C1 segment of cervical spinal cord (tissue), 14 donors: Measurements from ENCODE around the gene ARVCF.

Source experiments
- DNase-seq, 14 donors: peaks; one replicate each; lab custom pipeline; 2025; lab: John Stamatoyannopoulos, UW

Gene ARVCF

DNA sequence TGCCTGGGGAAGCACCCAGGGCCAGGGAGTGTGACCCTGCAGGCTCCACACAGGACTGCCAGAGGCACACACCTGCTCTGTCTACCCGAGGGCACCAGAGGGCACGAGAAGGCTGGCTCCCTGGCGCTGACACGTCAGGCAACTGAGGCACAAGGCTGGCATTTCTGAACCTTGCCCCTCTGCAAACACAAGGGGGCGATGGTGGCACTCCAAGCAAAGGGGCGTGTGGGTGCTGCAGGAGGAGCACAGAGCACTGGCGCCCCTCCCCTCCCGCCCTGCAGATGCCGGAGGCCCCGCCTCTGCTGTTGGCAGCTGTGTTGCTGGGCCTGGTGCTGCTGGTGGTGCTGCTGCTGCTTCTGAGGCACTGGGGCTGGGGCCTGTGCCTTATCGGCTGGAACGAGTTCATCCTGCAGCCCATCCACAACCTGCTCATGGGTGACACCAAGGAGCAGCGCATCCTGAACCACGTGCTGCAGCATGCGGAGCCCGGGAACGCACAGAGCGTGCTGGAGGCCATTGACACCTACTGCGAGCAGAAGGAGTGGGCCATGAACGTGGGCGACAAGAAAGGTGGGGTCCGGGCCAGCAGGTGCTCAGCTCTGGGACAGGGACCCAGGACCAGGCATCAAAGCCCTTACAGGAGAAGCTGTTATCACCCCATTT lies 54.2 kb downstream of the ARVCF start:
- peak in 10 of 14 donors; percentile 35 to 74 (median 41) for DNase-seq

DNA sequence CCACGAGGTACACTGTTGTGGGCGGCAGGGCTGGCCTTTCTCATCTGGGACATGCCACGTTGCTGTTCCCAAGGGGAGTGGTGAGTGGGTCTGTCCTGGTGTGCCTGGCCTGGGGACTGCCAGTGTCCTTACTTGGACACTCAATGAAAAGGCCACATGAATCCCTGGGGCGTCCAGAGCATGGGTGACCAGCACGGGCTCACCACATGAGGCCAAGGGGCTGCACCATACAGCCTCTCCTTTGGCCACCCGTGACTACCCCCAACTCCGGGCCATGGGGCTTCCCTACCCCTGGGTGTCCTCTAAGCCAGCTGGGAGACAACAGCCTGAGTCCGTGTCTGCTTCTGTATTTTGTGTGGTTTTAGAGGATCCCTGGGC lies 54.8 kb downstream of the ARVCF start:
- no peak for DNase-seq

DNA sequence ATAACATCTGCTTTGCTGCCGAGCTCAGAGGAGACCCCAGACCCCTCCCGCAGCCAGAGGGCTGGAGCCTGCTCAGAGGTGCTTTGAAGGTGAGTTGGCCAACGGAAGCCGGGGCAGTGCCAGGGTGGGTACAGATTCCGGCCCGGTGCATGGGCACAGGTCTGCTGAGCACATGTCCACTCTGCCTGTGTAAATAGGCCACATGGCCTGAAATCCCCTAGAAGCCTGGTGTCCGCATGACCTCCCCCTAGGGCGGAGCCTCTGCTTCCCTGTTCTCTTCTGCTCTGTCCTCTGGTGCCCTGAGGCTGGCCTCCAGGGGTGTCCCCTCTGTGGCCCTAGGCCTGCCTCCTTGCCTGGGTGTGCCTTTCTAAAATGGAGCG lies 55.4 kb downstream of the ARVCF start:
- no peak for DNase-seq

DNA sequence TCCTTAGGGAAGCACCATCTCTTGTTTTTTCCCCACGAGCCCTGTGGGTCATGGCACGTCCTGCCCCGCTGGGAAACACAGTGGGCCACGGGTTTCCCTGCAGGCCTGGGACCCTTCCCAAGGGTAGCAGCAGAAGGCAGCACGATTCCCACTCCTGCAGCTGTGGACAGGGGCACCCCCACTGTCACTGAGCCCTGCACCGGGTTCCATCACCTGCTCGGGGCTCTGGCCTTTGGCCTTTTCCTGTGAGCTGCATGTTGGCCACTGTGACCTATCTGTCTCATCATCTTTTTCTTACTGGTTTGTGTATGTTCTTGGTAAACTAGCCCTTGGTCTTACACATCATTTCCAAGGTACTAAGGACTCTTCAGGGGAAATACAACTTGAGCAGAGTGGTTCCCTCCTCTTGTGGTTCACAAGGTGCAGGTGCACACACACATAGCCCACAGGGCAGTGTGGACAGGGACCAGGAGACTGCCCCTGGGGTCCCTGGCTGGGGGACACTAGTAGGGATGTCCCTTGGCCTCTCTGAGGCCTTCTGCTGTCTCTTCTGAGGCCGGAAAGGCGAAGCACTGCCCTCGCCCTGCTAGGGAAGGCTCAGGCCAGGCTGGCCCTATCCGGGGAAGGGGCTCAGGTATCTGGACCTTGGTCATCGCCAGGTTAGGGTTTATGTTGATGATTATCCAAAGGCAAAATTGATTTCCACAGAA lies 56.0 kb downstream of the ARVCF start:
- DNase-seq, result no peak

DNA sequence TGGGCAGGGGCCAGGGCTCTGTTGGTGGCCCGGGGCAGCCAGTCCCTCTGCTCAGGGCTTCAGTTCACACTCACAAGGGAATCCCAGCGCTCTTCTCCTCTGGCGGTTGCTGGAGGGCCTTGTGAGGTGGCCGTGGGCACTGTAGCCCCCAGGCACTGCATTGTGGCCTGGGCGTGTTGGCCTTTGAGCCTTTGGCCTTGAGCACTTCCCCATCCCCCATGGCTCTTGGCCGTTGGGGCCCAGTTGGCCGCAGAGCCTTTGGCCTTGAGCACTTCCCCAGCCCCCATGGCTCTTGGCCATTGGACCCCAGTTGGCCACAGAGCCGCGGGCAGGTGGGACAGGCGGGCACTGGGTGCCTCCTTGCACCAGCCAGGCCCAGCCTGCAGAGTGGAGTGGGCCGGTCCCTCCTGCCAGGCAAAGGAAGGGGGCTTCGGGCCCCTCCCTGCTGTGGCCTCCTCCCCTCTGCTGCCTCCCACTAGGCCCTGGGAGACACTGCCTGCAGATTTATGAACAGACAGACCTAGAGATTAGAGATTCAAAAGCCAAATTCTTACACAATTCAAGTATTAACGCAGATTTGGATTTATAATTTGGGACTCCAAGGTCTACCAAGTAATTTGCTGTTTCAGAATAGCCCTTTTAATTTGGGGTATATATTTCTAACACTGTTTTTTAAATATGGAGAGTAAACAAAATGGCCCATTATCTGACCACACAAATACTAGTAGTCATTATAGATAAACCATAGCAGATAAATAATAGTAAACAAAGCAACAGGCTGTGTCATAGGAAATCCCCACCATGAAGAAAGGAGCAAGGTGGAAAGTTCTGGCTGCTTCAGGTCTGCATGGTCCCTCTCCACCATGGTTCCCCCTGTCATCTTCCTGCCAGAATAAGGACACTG lies 56.8 kb downstream of the ARVCF start:
- no peak for DNase-seq

DNA sequence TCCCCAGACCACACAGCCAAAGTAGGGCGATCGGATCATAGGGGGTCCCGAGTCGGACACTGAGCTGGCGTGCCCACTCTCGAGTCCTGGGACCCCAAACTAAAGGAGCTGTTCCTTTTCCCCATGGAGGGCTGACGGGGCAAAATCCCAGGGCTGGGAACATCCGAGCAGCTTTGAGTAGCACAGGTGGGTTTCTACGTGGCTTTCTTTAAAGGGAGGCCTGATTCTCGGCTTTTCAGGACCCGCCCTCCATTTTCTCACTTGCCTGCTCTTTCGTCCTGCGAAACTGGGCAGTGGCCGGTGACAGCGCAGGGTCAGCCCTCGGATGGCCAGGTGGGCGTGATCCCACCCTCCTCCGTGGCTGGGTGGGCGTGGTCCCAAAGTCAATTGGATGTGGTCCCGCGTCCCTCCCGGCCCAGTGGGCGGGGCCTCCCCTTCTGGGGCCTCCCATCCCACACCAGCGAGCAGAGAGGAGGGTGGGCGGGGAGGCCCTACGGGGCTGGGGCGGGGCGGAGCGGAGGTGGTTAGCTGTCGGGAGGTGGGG lies 57.5 kb downstream of the ARVCF start:
- DNase-seq, result no peak

DNA sequence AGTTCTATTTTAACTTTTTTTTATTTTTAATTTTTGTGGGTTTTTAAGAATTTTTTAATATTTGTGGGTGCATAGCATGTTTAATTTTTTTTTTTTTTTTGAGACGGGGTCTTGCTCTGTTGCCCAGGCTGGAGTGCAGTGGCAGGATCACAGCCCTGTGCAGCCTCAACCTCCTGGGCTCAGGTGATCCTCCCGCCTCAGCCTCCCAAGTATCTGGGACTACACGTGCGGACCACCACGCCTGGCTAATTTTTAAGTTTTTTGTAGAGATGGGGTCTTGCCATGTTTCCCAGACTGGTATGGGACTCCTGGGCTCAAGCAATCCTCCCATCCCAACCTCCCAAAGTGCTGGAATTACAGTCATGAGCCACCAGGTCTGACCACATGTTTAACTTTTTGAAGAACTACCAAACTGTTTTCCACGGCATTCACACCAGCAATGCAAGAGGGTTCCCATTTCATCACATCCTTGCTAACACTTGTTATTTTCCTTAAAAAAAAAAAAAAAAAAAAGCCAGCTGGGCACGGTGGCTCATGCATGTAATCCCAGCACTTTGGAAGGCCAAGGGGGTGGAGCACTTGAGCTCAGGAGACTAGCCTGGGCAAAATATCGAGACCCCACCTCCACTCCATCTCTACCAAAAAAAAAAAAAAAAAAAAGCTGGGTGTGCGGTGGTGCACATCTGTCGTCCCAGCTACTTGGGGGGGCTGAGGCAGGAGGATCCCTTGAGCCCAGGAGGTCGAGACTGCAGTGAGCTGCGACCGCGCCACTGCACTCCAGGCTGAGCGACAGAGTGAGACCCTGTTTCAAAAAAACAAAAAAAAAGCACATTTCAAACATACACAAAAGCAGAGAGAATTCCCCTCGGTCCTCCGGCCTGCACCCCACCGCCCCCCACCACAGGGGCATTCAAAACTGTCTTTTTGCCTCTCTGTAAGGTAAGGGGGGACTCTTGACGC lies 58.3 kb downstream of the ARVCF start:
- no peak for DNase-seq

DNA sequence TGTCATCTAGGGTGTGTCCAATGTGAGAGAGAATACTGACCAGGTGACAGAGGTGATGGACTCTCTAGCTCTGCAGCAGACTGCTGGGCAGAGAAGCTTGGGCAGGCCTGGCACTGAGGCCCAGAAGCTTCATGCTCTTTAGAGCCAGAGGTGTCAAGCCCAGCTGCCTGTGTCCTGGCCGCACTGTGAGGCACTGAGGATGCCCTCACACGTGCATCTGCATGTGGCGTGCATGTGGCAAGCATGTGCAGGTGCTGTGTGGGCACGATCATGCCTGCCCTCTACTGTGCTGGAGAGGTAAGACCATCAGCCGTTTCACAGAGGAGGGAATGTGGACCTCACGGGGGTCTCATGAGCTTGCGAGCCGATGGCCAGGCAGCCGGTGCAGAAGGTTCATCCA lies 59.2 kb downstream of the ARVCF start:
- DNase-seq, result no peak

DNA sequence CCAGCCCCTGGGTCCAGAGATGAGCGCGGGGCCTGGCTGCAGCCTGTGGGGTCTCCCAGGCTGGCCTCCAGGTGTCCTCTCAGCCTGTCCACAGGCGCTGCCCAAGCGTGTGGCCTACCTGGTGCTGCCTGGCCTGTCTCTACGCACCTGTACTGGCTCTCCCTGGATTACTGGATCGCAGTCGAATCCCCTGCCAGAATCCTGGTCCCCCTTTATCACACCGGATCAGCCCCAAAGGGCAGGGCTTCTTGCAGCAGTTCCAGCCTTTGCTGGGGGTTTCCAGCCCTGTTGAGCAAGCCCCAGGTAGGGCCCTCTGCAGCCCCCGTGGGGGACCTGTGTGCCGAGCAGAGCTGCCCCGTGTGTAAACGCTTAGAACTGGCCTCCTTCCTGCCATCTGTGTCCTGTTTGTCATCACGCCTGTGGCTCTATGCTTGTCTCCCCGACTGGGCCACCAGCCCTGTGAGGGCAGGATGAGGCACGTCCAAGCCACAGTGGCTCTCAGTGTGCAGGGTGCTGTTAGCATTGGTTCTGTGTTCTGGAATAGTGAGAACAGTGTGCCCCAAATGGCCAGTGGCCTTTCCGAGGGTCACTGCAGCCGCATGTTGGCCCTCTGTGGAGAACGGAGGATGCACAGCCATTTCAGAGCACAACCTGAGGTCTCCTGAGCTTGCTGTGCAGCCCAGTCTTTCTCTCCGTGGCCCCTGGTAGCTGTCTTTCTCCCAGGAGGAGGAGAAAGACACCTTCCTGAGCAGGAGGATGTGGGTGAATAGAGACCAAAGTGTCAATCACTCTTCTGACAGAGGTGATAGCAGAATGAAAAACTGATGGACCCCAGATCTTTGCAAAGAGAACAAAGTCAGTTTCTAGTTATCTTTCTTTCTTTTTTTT lies 61.1 kb downstream of the ARVCF start:
- peak in 1 of 14 donors; percentile 85 for DNase-seq

DNA sequence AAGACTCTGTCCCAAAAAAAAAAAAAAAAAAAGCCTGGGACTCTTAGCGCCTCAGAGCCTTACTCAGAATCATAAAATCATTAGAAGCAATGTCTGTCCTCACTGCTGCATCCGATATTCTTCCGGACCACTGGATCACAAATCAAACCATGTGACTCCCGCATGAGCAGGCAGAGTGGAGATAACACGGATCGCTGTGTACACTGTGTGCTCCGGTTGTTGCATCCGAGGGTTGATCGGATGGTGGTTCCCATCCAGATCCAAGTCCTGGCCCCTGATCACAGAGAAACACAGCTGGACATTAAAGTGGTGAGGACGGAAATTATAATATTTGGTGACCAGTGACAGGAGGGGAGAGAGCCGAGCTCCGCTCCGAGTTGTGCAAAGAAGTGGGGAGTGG lies 65.3 kb downstream of the ARVCF start:
- peak in 1 of 14 donors; percentile 52 for DNase-seq

DNA sequence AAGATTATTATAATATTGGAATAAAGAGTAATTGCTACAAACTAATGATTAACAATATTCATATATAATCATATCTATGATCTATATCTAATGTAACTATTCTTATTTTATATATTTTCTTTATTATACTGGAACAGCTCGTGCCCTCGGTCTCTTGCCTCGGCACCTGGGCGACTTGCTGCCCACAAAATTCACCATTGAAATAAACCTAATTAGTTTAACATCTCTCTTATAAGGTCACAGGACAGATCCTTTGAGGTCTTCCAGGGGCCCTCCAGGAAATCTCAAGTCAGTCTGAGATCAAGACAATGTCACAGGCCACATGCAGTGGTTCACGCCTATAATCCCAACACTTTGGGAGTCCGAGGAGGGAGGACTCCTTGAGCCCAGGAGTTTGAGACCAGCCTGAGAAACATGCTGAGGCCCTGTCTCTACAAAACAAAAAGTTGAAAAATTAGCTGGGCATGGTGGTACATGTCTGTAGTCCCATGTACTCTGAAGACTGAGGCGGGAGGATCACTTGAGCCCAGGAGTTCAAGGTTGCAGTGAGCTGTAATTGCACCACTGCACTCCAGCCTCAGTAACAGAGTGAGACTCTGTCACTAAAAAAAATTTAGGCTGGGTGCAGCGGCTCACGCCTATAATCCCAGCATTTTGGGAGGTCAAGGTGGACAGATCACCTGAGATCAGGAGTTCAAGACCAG lies 68.4 kb downstream of the ARVCF start:
- no peak for DNase-seq

DNA sequence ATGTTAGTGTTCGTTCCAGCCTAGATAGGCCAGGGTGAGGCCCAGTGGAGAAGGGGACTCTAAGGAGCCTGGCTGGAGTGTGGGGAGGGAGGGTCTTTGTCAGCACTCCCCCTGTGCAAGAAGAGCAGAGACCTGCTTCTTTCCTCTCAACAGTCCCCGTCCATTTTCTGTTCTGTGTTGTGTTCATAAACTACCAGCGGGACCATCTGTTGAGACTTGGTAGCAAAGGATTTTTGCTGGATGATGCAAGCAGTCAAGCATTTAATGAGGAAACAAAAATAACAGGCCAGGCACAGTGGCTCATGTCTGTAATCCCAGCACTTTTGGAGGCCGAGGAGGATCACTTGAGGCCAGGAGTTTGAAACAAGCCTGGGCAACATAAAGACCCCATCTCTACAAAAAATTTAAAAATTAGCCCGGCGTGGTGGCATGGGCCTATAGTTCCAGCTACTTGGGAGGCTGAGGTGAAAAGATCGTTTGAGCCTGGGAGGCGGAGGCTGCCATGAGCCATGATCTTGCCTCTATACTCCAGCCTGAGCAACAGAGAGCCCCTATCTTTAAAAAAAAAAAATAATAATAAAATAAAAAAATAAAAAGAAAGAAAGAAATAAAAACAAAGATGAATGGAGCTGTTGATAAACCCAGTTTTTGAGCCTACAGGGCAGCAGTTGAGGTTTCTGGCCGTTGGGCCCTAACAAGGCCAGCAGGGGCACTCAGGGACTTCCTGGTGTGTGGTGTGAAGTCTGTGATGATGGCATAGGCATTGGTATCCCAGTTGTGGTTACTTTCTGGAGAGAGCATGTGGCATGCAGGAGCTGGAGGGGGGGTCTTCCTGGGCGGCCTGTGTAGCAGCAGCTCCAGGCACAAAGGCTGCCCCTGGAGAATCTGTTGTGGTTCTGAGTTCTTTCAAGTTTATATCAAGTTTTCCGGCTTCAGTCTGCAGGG lies 73.3 kb downstream of the ARVCF start:
- DNase-seq, result peak in 1 of 14 donors; percentile 91

DNA sequence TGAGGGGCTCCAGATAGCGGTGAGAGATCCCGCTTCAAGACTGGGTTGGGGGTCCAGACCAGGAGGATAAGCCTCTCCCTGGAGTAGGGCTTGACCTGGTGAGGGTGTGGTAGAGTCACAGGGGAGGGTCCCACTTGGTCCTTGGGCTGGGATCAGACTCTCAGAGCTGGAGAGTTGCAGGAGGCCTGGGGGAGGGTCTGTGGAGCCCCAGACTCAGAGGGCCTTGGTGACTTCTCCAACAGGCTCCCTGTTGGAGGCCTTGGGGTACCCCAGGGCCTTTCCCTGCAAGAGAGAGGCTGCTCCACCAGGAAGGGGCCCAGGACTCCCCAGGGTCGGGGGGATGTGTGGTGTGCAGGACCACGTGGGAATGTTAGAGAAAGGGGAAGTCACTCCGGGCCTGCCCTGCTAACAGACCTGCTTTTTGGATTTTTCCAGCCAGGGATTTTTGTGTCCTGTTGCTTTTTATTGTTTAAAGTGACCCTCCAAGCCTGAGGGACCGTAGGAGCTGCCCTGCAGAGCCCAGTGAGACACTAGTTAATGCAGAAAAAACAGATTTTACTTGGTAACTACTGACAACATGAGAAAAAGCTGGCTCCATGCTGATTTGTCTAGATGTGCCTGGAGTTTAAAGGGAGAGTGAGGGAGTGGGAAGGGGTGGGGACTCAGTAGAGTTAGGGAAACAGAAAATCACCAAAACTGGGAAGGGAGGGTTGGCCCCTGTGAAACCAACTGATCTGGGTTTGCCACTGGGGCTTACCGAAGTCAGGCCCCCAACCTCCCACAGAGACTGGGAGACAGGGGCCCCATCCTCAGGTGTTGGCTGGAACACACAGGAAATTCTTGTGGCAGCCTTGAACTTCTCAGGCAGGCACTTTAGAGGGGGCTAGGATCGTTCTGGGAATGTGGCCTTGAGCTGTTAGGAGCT lies 74.2 kb downstream of the ARVCF start:
- peak in 6 of 14 donors; percentile 27 to 71 (median 44) for DNase-seq

DNA sequence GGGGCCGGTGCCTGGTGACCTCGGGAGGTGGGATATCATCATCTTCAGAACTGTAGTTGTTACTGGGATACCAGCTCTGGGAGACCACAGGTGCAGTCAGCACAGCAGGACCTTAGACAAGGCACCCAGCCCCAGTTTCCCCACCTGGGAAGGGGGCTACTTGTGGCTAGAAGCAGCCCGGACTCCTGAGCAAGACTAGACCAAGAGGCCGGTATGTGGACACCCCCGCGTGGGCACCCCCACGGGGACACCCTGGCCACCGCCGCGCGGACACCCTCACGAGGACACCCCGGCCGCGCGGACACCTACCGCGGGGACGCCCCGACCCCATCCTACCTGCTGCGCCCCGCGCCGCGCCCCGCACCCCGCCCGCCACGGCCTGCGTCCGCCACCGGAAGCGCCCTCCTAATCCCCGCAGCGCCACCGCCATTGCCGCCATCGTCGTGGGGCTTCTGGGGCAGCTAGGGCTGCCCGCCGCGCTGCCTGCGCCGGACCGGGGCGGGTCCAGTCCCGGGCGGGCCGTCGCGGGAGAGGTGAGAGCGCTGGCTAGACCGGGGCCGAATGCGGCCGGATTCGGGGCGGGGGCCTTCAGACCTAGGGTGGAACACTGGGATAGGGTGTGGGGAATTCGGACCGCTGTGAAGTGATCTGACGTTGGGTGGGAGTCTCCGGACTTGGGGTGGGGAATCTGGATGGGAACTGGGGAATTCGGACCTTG lies 75.1 kb downstream of the ARVCF start, which contains the start of the genes COMT and TXNRD2:
TSS of gene COMT (plus strand) at position 408 of the 718 bp plus-strand sequence. CDS start 20,755 bp downstream, outside the sequence.
TSS of gene TXNRD2 (minus strand) at position 454 of the 718 bp plus-strand sequence. CDS start at position 439, 15 bp downstream.
- DNase-seq, result peak in 9 of 14 donors; percentile 35 to 61 (median 49)

DNA sequence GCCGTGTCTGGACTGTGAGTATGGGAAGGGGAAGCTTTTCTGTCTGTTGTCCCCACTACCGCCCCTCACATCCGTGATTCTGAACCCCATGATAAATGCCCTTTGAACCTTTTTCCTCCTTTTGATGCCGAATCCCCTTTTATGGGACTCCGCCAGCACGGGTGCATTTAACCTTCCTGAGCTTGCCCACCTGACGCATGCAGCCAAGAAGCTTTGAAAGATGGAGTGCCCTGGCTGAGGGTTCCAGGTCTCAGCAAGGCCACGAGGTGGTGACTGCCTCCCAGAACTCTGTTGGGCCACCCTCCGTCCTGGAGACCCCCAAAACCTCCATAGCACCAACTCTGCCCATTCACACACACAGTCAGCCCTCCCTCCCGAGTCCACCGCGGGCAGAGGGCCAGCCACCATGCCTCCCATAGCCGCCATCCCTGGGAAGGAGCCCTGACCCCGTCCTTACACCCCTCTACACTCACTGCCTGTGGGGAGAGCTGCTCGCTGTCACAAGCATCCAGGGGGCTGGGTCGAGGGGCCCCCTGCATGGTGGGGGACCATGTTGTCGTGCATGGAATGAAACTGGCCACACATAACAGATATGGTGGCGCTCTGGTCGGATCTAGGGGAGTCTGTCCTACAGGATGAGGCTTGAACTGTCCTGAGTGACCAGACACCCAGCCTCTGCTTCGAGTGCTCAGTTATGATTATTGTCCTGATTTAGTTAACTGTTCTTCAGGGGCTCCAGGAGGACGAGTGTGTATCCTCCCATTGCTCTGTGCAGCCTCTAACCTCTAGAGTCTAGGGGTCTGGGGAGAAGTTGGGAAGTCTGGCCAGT lies 75.9 kb downstream of the ARVCF start:
- DNase-seq, result no peak
